ENCODE measurements around the gene ASPSCR1. TPM values are rescaled to one million over a fixed set of nuclear protein-coding genes. Genes with fewer than 3 reads are reported as not detected.

The ASPSCR1 gene
- total and polyA plus RNA-seq, 2 of the 13 experiments (the other 11 are each of a cell fraction or from before 2014, with no cell fraction given), result 274 to 314 TPM

GRCh38 chr17:82015311-82015971 is 38.0 kb downstream of the ASPSCR1 start (continued):
- peak; percentile 77; the same call in 1 of the 2 replicates for TF ChIP-seq THRA (CRISPR knock-in tag; IDR thresholded peaks at IDR 0.05; ENCODE audit: borderline replicate concordance)
- peak; percentile 52; the same call in 1 of the 2 replicates for TF ChIP-seq ZNF609 (CRISPR knock-in tag; IDR thresholded peaks at IDR 0.05; ENCODE audit: borderline replicate concordance)
- peak; percentile 52; the same call in 1 of the 2 replicates for TF ChIP-seq ZBTB10 (CRISPR knock-in tag; IDR thresholded peaks at IDR 0.05; ENCODE audit: borderline replicate concordance)
- peak; percentile 63; the same call in 1 of the 2 replicates for TF ChIP-seq ZBTB43 (CRISPR knock-in tag; conservative IDR thresholded peaks at IDR 0.05)
- peak; percentile 43; the same call in 1 of the 2 replicates for TF ChIP-seq FOXA3 (CRISPR knock-in tag; IDR thresholded peaks at IDR 0.05)
- TF ChIP-seq ZNF674 (CRISPR knock-in tag; IDR thresholded peaks at IDR 0.05; ENCODE audit: low read depth), result no peak
- no peak for TF ChIP-seq AHDC1 (CRISPR knock-in tag; IDR thresholded peaks at IDR 0.05; ENCODE audit: borderline replicate concordance)
- TF ChIP-seq KLF15 (CRISPR knock-in tag; IDR thresholded peaks at IDR 0.05; ENCODE audit: borderline replicate concordance), result no peak
- TF ChIP-seq ZNF496 (CRISPR knock-in tag; IDR thresholded peaks at IDR 0.05; ENCODE audit: insufficient replicate concordance), result no peak
